HEK293 (cell line): ENCODE data around the gene BCS1L.
A peak's percentile ranks its signal among the peaks of the same experiment; 100 is the strongest.
"Not testable (repeated sequence)": the region's sequence is repeated elsewhere in the genome, so short reads cannot be mapped to it uniquely, and the experiment has no call there.

Experiments used
- CTCF ChIA-PET: fragments of 350-600 bp; formaldehyde crosslinking; extraction: SDS; loops from one replicate; lab custom pipeline; 2021; ENCODE audit warnings: antibody characterized with exemption; lab: Yijun Ruan, JAX
- POLR2A ChIA-PET: fragments of 300-600 bp; formaldehyde crosslinking; extraction: SDS; loops from one replicate; lab custom pipeline; 2020; ENCODE audit warnings: antibody characterized with exemption, inconsistent platforms; lab: Yijun Ruan, JAX
- H3K27ac ChIP-seq: fragments of 200-500 bp; sonication (Bioruptor generic); 2 replicates; pipeline ENCODE4 v1.5.1; 2014; ENCODE audit warnings: low read depth, low read length, control low read depth, inconsistent platforms; ENCODE audit errors: extremely low read depth
- H3K36me3 ChIP-seq, 2 experiments: fragments of 200-500 bp in 1 of 2; sonication (Bioruptor generic) in 1 of 2; 1 replicate in 1 of 2; 2 replicates in 1 of 2; pipeline ENCODE4 v1.5.1; 2014 to 2017; ENCODE audit warnings: inconsistent platforms in 2 of 2, low read length in 2 of 2; ENCODE audit not compliant: control insufficient read depth in 2 of 2, insufficient read depth in 1 of 2
- H3K4me1 ChIP-seq: fragments of 200-500 bp; sonication (Bioruptor generic); 2 replicates; pipeline ENCODE4 v1.5.1; 2014; ENCODE audit warnings: mild to moderate bottlenecking, low read length, inconsistent platforms; ENCODE audit not compliant: control insufficient read depth, insufficient read depth
- H3K4me3 ChIP-seq: 2 replicates; pipeline ENCODE4 v1.5.1; 2011; ENCODE audit warnings: low read depth, mild to moderate bottlenecking, control low read depth, low read length, moderate library complexity
- H3K9me3 ChIP-seq: fragments of 200-500 bp; sonication (Bioruptor generic); 2 replicates; pipeline ENCODE4 v1.5.1; 2014; ENCODE audit warnings: low read depth, low read length, inconsistent platforms; ENCODE audit not compliant: control insufficient read depth, insufficient read depth
- BCL11A ChIP-seq: fragments of 450-650 bp; formaldehyde crosslinking; IDR thresholded peaks from 2 replicates; pipeline ENCODE4 v1.5.1; 2016; ENCODE audit warnings: low read depth, missing biosample characterization, missing genetic modification characterization
- GLIS1 ChIP-seq: fragments of 450-650 bp; formaldehyde crosslinking; IDR thresholded peaks from 2 replicates; pipeline ENCODE4 v1.5.1; 2016; ENCODE audit warnings: missing biosample characterization, missing genetic modification characterization
- OSR2 ChIP-seq: fragments of 450-650 bp; formaldehyde crosslinking; IDR thresholded peaks from 2 replicates; pipeline ENCODE4 v1.5.1; 2016; ENCODE audit warnings: missing biosample characterization, missing genetic modification characterization
- PRDM1 ChIP-seq: fragments of 450-650 bp; formaldehyde crosslinking; IDR thresholded peaks from 2 replicates; pipeline ENCODE4; 2016; ENCODE audit warnings: missing biosample characterization, missing genetic modification characterization
- SETDB1 ChIP-seq: IDR thresholded peaks from one replicate; pipeline ENCODE4 v1.6.1; 2017; ENCODE audit warnings: mild to moderate bottlenecking, low read length, moderate library complexity, mixed read lengths; ENCODE audit not compliant: insufficient read length
- ZBTB1 ChIP-seq: fragments of 450-650 bp; formaldehyde crosslinking; IDR thresholded peaks from 2 replicates; pipeline ENCODE4 v1.5.1; 2016; ENCODE audit warnings: missing biosample characterization, missing genetic modification characterization
- ZBTB26 ChIP-seq: fragments of 450-650 bp; formaldehyde crosslinking; optimal IDR thresholded peaks from 2 replicates; pipeline ENCODE3; 2016; ENCODE audit warnings: missing biosample characterization, mild to moderate bottlenecking, missing genetic modification characterization
- ZNF19 ChIP-seq: fragments of 450-650 bp; formaldehyde crosslinking; IDR thresholded peaks from 2 replicates; pipeline ENCODE4; 2016; ENCODE audit warnings: missing biosample characterization, missing genetic modification characterization, low read depth
- ZNF211 ChIP-seq: fragments of 450-650 bp; formaldehyde crosslinking; IDR thresholded peaks from 2 replicates; pipeline ENCODE4 v1.5.1; 2016; ENCODE audit warnings: low read depth, missing biosample characterization, missing genetic modification characterization
- ZNF354C ChIP-seq: fragments of 450-650 bp; formaldehyde crosslinking; IDR thresholded peaks from 2 replicates; pipeline ENCODE4 v1.5.1; 2016; ENCODE audit warnings: missing biosample characterization, missing genetic modification characterization, low read depth, borderline replicate concordance
- ZNF37A ChIP-seq: fragments of 450-650 bp; IDR thresholded peaks from 2 replicates; pipeline ENCODE4 v1.5.1; 2018; ENCODE audit warnings: missing biosample characterization, missing genetic modification characterization
- ZNF398 ChIP-seq: fragments of 450-650 bp; formaldehyde crosslinking; IDR thresholded peaks from 2 replicates; pipeline ENCODE4 v1.5.1; 2017; ENCODE audit warnings: missing biosample characterization, missing genetic modification characterization
- ZNF521 ChIP-seq: fragments of 450-650 bp; formaldehyde crosslinking; IDR thresholded peaks from 2 replicates; pipeline ENCODE4 v1.5.1; 2017; ENCODE audit warnings: missing biosample characterization, mild to moderate bottlenecking, missing genetic modification characterization
- ZNF555 ChIP-seq: fragments of 450-650 bp; formaldehyde crosslinking; conservative IDR thresholded peaks from 2 replicates; pipeline ENCODE4 v1.5.1; 2017; ENCODE audit warnings: missing biosample characterization, mild to moderate bottlenecking, missing genetic modification characterization, inconsistent platforms
- ZNF654 ChIP-seq: fragments of 450-650 bp; formaldehyde crosslinking; IDR thresholded peaks from 2 replicates; pipeline ENCODE4 v1.5.1; 2016; ENCODE audit warnings: low read depth, missing biosample characterization, missing genetic modification characterization
- ZNF660 ChIP-seq: fragments of 450-650 bp; IDR thresholded peaks from 2 replicates; pipeline ENCODE4 v1.5.1; 2018; ENCODE audit warnings: missing biosample characterization, mild to moderate bottlenecking, missing genetic modification characterization
- ZNF664 ChIP-seq: fragments of 450-650 bp; formaldehyde crosslinking; IDR thresholded peaks from 2 replicates; pipeline ENCODE4 v1.5.1; 2016; ENCODE audit warnings: missing biosample characterization, missing genetic modification characterization
- ZNF777 ChIP-seq: fragments of 450-650 bp; formaldehyde crosslinking; IDR thresholded peaks from 2 replicates; pipeline ENCODE4 v1.5.1; 2017; ENCODE audit warnings: missing biosample characterization, missing genetic modification characterization, borderline replicate concordance
- ZSCAN16 ChIP-seq: fragments of 450-650 bp; formaldehyde crosslinking; IDR thresholded peaks from 2 replicates; pipeline ENCODE4 v1.5.1; 2016; ENCODE audit warnings: missing biosample characterization, missing genetic modification characterization
- TF ChIP-seq, protein P1 (sequence below): fragments of 450-650 bp; formaldehyde crosslinking; IDR thresholded peaks from 2 replicates; pipeline ENCODE4 v1.5.1; 2016; ENCODE audit warnings: missing biosample characterization, missing genetic modification characterization
- TF ChIP-seq, protein P2 (sequence below): fragments of 450-650 bp; formaldehyde crosslinking; IDR thresholded peaks from 2 replicates; pipeline ENCODE4; 2016; ENCODE audit warnings: missing biosample characterization, missing genetic modification characterization
- TF ChIP-seq, protein P3 (sequence below): fragments of 450-650 bp; formaldehyde crosslinking; IDR thresholded peaks from 2 replicates; pipeline ENCODE4 v1.5.1; 2016; ENCODE audit warnings: missing biosample characterization, missing genetic modification characterization

Gene BCS1L

GRCh38 chr2:218687400-218688060, 28.0 kb downstream of the BCS1L start:
- H3K9me3 ChIP-seq, H3K27ac ChIP-seq, H3K4me1 ChIP-seq, H3K4me3 ChIP-seq: not testable (repeated sequence)
- 0 out of 2 replicates have a peak, but pooled peaks have one; percentile 13 for TF ChIP-seq ZNF660 (tag by site-specific recombination)
- TF ChIP-seq, protein P1, sequence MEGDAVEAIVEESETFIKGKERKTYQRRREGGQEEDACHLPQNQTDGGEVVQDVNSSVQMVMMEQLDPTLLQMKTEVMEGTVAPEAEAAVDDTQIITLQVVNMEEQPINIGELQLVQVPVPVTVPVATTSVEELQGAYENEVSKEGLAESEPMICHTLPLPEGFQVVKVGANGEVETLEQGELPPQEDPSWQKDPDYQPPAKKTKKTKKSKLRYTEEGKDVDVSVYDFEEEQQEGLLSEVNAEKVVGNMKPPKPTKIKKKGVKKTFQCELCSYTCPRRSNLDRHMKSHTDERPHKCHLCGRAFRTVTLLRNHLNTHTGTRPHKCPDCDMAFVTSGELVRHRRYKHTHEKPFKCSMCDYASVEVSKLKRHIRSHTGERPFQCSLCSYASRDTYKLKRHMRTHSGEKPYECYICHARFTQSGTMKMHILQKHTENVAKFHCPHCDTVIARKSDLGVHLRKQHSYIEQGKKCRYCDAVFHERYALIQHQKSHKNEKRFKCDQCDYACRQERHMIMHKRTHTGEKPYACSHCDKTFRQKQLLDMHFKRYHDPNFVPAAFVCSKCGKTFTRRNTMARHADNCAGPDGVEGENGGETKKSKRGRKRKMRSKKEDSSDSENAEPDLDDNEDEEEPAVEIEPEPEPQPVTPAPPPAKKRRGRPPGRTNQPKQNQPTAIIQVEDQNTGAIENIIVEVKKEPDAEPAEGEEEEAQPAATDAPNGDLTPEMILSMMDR (tag by site-specific recombination) = peak; percentile 77
- peak; percentile 60; the same call in 1 of the 2 replicates for TF ChIP-seq PRDM1
- peak; percentile 62 for TF ChIP-seq ZNF654 (tag by site-specific recombination)
- CTCF ChIA-PET = interaction anchor here (0.5 to 3.4 kb wide), 36 partner anchors 9 to 414 kb away, joined by 3 to 42 read pairs (median 5); partner anchors contain the start of genes RNF25, STK36 and ZNF142
- H3K36me3 ChIP-seq = peaks cover 16 to 69% of the 10 kb centered on the region in 2 experiments
- POLR2A ChIA-PET = interaction anchor here (0.9 to 1.3 kb wide), 3 partner anchors 16 to 160 kb away, joined by 4 to 9 read pairs (median 6); partner anchors contain the start of genes BCS1L, RNF25, STK36 and ZNF142

GRCh38 chr2:218691234-218691633, 31.8 kb downstream of the BCS1L start:
- no peaks in the 10 kb centered on the region for H3K4me1 ChIP-seq
- H3K9me3 ChIP-seq = no peaks in the 10 kb centered on the region
- H3K36me3 ChIP-seq = peaks cover 5 to 75% of the 10 kb centered on the region in 2 experiments
- CTCF ChIA-PET = no interaction called here
- no peak overlapping the region for H3K27ac ChIP-seq
- no peak for TF ChIP-seq BCL11A (tag by site-specific recombination)
- no peak for TF ChIP-seq ZNF354C (tag by site-specific recombination)
- TF ChIP-seq OSR2 (tag by site-specific recombination) = no peak
- TF ChIP-seq, protein P2, sequence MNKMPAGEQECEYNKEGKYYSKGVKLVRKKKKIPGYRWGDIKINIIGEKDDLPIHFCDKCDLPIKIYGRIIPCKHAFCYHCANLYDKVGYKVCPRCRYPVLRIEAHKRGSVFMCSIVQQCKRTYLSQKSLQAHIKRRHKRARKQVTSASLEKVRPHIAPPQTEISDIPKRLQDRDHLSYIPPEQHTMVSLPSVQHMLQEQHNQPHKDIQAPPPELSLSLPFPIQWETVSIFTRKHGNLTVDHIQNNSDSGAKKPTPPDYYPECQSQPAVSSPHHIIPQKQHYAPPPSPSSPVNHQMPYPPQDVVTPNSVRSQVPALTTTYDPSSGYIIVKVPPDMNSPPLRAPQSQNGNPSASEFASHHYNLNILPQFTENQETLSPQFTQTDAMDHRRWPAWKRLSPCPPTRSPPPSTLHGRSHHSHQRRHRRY (tag by site-specific recombination) = no peak
- no peak for TF ChIP-seq ZNF777
- no peak for TF ChIP-seq ZNF37A (tag by site-specific recombination)
- no peak for TF ChIP-seq ZNF521 (tag by site-specific recombination)
- TF ChIP-seq ZSCAN16 (tag by site-specific recombination) = no peak
- no peak for TF ChIP-seq ZBTB1 (tag by site-specific recombination)
- TF ChIP-seq SETDB1 = no peak
- TF ChIP-seq ZNF211 (tag by site-specific recombination) = no peak
- TF ChIP-seq ZNF555 = no peak
- POLR2A ChIA-PET = no interaction called here
- no peak overlapping the region for H3K4me3 ChIP-seq

- Histone ChIP-seq H3K27ac (no peak overlapping the region), H3K4me1 (no peaks in the 10 kb centered on the region)
- POLR2A ChIA-PET = no interaction called here
- no peak for TF ChIP-seq ZNF664 (tag by site-specific recombination)
- TF ChIP-seq ZBTB26 (tag by site-specific recombination) = no peak
- TF ChIP-seq GLIS1 (tag by site-specific recombination) = peak; percentile 57
- TF ChIP-seq ZNF398 (tag by site-specific recombination) = no peak
- no peak for TF ChIP-seq ZNF19 (tag by site-specific recombination)
- TF ChIP-seq, protein P3, sequence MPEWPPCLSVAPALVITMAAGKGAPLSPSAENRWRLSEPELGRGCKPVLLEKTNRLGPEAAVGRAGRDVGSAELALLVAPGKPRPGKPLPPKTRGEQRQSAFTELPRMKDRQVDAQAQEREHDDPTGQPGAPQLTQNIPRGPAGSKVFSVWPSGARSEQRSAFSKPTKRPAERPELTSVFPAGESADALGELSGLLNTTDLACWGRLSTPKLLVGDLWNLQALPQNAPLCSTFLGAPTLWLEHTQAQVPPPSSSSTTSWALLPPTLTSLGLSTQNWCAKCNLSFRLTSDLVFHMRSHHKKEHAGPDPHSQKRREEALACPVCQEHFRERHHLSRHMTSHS (tag by site-specific recombination) = no peak
- TF ChIP-seq, all 188 proteins: peak for 1
- Histone ChIP-seq H3K4me3 (no peak overlapping the region), H3K36me3 (peaks cover 3 to 90% of the 10 kb centered on the region in 2 experiments; a peak in 2 of 3 replicates), H3K9me3 (no peaks in the 10 kb centered on the region)
- CTCF ChIA-PET = interaction anchor here (1.2 kb wide), 1 partner anchor 16 kb away, joined by 4 read pairs; no protein-coding TSS in a partner anchor
Measured at GRCh38 chr2:218694405-218695145, 35.1 kb downstream of the BCS1L start.
